ENCODE results near the gene PITPNC1. TPM values are rescaled to one million over a fixed set of nuclear protein-coding genes. Genes with fewer than 3 reads are reported as not detected.
"Not testable (repeated sequence)": the region's sequence is repeated elsewhere in the genome, so short reads cannot be mapped to it uniquely, and the experiment has no call there.

Gene PITPNC1
- total RNA-seq, 1 donor from 2014 or later, result 28.7 TPM

DNA sequence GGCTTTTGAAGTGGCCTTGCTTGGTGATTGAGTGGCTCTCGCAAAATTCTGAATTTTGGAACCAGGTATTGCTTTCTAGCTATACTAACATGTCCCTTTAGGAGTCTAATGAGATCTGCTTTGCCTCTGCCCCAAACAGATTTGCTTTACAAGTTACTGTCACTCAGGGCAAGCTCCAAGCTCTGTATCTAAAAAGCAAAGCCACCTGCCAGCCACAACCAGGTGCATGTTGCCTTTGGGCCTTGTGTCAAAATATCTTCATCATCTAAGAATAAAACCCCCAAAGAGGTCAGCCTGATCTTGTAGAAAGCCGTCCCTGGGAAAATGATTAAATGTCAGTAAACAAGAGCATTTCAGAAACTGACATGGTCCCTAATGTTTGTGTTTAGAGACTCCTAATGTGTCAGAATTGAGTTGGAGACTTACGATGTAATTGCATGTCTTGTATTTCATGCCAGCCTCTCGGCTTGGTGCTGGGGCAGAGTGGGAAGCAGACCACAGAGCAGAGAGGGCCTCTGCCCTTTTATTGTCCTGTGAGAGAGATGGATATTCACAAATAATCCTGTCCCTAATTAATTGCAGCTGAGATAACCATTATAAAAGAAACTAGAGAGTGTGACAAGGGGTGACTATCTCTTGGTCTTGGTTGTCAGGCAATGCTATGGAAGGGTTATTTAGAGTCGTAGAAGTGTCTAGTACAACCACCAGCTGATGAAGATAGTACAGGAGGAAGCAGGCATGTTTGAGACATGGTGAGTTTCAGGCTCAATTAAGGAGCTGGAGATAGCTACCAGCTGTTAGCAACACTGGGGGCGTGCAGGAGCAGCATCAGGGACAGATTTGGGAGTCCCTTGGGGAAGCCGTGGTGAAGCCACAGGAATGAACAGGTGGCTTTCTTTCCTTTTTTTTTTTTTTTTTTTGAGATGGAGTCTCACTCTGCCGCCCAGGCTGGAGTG is 90.7 kb downstream of the PITPNC1 start:
- no peaks in the 10 kb centered on the region for H3K27me3 ChIP-seq (ENCODE audit: control insufficient read depth, insufficient read depth, low read length)
- FAIRE-seq (no peak), DNase-seq (ENCODE audit: low read depth) (no peak)
- no peaks in the 10 kb centered on the region for H3K36me3 ChIP-seq (ENCODE audit: control insufficient read depth, insufficient read depth, low read length)
- no peak overlapping the region for H3K4me3 ChIP-seq (ENCODE audit: low read depth, low read length)
- TF ChIP-seq, protein P1, sequence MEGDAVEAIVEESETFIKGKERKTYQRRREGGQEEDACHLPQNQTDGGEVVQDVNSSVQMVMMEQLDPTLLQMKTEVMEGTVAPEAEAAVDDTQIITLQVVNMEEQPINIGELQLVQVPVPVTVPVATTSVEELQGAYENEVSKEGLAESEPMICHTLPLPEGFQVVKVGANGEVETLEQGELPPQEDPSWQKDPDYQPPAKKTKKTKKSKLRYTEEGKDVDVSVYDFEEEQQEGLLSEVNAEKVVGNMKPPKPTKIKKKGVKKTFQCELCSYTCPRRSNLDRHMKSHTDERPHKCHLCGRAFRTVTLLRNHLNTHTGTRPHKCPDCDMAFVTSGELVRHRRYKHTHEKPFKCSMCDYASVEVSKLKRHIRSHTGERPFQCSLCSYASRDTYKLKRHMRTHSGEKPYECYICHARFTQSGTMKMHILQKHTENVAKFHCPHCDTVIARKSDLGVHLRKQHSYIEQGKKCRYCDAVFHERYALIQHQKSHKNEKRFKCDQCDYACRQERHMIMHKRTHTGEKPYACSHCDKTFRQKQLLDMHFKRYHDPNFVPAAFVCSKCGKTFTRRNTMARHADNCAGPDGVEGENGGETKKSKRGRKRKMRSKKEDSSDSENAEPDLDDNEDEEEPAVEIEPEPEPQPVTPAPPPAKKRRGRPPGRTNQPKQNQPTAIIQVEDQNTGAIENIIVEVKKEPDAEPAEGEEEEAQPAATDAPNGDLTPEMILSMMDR (IDR thresholded peaks at IDR 0.05; ENCODE audit: insufficient read depth, low read length, severe bottlenecking), result no peak

DNA sequence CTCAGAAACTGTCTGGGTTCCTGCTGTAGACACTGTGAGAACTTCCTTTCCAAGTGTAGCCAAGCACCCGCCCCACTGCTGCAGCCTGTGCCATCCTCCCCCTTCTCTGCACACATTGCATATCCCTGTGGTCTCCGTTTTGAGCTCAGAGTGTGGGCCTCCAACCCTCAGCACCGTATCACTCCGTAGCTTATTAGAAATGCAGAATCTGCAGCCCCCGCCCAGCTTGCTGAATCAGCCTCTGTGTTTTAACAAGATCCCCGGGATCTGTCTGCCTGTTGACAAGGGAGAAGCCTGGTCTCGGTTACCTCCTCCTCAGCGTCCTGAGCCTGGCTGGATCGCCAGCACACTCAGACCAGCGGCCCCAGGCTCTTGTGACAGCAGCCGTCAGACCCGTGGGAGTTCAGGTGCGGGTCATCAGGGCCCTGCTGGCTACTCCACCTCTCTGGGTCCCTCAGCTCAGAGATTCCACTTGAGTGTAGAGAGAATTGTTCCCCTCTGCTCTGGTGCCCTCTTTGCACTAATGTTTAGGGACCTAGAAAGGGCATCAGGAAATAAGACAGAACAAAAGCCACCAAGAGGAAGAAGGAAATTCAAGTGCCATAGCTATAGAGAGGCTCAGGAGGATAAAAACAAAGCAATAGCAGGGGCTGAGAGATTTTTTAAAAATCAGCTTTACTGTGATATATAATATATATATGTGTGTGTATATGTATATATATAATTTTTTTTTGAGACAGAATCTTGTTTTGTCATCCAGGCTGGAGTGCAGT is 92.3 kb downstream of the PITPNC1 start:
- Histone ChIP-seq H3K36me3 (ENCODE audit: control insufficient read depth, insufficient read depth, low read length) (no peaks in the 10 kb centered on the region), H3K4me3 (ENCODE audit: low read depth, low read length) (no peak overlapping the region), H3K27me3 (ENCODE audit: control insufficient read depth, insufficient read depth, low read length) (no peaks in the 10 kb centered on the region)
- FAIRE-seq (no peak), DNase-seq (ENCODE audit: low read depth) (no peak)
- TF ChIP-seq, protein P1 (IDR thresholded peaks at IDR 0.05; ENCODE audit: insufficient read depth, low read length, severe bottlenecking), result no peak

DNA sequence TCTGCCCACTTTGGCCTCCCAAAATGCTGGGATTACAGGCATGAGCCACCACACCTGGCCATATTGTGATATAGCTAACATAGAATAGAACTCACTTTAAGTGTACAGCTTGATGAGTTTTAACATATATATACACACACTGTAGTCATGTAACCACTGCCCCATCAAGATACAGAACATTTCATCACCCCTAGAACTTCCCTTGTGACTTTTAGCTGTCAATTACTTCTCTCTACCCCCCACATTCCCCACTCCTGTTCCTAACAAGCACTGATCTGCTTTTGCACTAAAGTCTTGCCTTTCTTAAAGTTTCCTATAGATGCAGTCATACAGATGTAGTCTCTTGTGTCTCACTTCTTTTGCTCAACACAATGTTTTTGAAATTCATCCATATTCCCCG is 93.1 kb downstream of the PITPNC1 start:
- FAIRE-seq (no peak), DNase-seq (ENCODE audit: low read depth) (no peak)
- Histone ChIP-seq H3K36me3 (ENCODE audit: control insufficient read depth, insufficient read depth, low read length) (no peaks in the 10 kb centered on the region), H3K4me3 (ENCODE audit: low read depth, low read length) (no peak overlapping the region), H3K27me3 (ENCODE audit: control insufficient read depth, insufficient read depth, low read length) (no peaks in the 10 kb centered on the region)
- TF ChIP-seq, protein P1 (IDR thresholded peaks at IDR 0.05; ENCODE audit: insufficient read depth, low read length, severe bottlenecking), result no peak

DNA sequence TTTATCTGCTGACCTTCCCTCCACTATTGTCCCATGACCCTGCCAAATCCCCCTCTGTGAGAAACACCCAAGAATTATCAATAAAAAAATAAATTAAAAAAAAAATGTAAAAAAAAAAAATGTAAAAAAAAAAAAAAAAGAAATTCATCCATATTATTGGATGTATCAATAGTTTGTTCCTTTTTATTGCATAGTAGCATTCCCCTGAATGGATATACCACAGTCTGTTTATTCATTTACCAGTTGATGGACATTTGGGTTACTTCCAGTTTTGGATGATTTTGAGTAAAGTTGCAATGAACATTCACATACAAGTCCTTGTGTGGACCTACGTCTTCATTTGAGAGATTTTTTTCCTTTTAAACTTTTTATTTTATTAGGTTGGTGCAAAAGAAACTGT is 94.0 kb downstream of the PITPNC1 start:
- DNase-seq (ENCODE audit: low read depth) (no peak), FAIRE-seq (no peak)
- Histone ChIP-seq H3K4me3 (ENCODE audit: low read depth, low read length) (no peak overlapping the region), H3K36me3 (ENCODE audit: control insufficient read depth, insufficient read depth, low read length) (no peaks in the 10 kb centered on the region), H3K27me3 (ENCODE audit: control insufficient read depth, insufficient read depth, low read length) (no peaks in the 10 kb centered on the region)
- TF ChIP-seq, protein P1 (IDR thresholded peaks at IDR 0.05; ENCODE audit: insufficient read depth, low read length, severe bottlenecking), result no peak

DNA sequence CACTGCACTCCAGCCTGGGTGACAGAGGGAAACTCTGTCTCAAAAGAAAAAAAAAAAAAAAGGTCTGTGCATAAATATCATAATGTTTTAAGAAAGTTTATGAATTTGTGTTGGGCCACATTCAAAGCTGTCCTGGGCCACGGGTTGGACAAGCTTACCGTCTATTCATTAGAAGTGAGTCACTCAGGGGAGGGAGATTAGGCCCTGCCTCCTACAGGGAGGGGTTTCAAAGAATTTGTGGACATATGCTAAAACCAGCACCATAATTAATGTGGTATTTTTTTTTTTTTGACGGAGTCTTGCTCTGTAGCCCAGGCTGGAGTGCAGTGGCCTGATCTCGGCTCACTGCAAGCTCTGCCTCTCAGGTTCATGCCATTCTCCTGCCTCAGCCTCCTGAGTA is 95.5 kb downstream of the PITPNC1 start:
- FAIRE-seq; H3K36me3 ChIP-seq (ENCODE audit: control insufficient read depth, insufficient read depth, low read length); H3K4me3 ChIP-seq (ENCODE audit: low read depth, low read length); H3K27me3 ChIP-seq (ENCODE audit: control insufficient read depth, insufficient read depth, low read length); DNase-seq (ENCODE audit: low read depth): not testable (repeated sequence)

DNA sequence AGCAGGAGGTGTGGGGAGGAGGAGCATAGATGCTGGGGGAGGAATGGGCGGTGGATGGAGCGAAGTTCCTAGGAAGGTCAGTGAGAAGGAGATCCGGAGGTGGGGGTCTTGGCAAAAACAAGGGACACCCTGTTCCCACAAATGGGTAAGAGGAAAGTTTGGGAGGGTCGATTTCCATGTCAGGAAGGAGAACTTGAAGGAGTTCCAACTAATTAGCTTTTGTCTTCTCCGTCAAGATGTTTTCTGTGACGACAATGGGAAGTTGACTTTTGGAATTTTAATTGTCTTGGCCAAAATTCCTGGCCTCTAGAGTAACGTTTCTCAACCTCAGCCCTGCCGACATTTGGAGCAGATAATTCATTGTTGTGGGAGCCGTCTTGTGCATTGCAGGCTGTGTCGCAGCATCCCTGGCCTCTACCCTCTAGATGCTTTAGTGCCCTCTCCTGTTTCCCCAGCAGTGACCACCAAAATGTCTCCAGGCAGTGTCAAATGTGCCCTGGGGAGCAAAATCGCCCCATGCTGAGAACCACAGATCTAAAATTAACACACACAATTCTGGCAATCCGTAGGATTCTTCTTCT is 97.1 kb downstream of the PITPNC1 start:
- H3K4me3 ChIP-seq (ENCODE audit: low read depth, low read length), result no peak overlapping the region
- FAIRE-seq (no peak), DNase-seq (ENCODE audit: low read depth) (no peak)
- TF ChIP-seq, protein P1 (IDR thresholded peaks at IDR 0.05; ENCODE audit: insufficient read depth, low read length, severe bottlenecking), result no peak
- no peaks in the 10 kb centered on the region for H3K27me3 ChIP-seq (ENCODE audit: control insufficient read depth, insufficient read depth, low read length)
- no peaks in the 10 kb centered on the region for H3K36me3 ChIP-seq (ENCODE audit: control insufficient read depth, insufficient read depth, low read length)
